GM03348 (cell line): ENCODE measurements around the gene MBL2.
A peak's percentile ranks its signal among the peaks of the same experiment; 100 is the strongest.

Experiments
- DNase-seq: peaks from one replicate; pipeline ENCODE4 v3.0.0; 2012; ENCODE audit warnings: low spot score

Gene MBL2

GRCh38 chr10:52740155-52740549, 32.4 kb downstream of the MBL2 start:
- DNase-seq = no peak

- no peak for DNase-seq
Measured at GRCh38 chr10:52739380-52740154, 33.0 kb downstream of the MBL2 start.

- no peak for DNase-seq
Measured at GRCh38 chr10:52738951-52739350, 33.6 kb downstream of the MBL2 start.

- peak; percentile 67 for DNase-seq
Measured at GRCh38 chr10:52729271-52730104, 43.1 kb downstream of the MBL2 start.

GRCh38 chr10:52720018-52720417, 52.6 kb downstream of the MBL2 start:
- no peak for DNase-seq
